SK-N-SH (cell line): ENCODE data around the gene TPCN2. TPM values are rescaled to one million over a fixed set of nuclear protein-coding genes. Genes with fewer than 3 reads are reported as not detected.

Experiments used
- CTCF ChIA-PET: fragments of 300-600, 350-600 bp; formaldehyde crosslinking; extraction: SDS; loops from one replicate; lab custom pipeline; 2021; lab: Yijun Ruan, JAX
- POLR2A ChIA-PET: fragments of 350-600 bp; sonication (Branson Sonifier 250); formaldehyde crosslinking; extraction: SDS; loops from one replicate; lab custom pipeline; 2020; ENCODE audit warnings: antibody characterized with exemption, inconsistent platforms; lab: Yijun Ruan, JAX
- DNase-seq: peaks from one replicate; pipeline ENCODE4 v3.0.0; 2012
- H2AFZ ChIP-seq: fragments of 200-600 bp; sonication (generic); 2 replicates; pipeline ENCODE4 v1.8.1; 2016; ENCODE audit warnings: antibody characterized with exemption, mild to moderate bottlenecking, low read depth
- H3F3A ChIP-seq: fragments of 200-600 bp; sonication (generic); replicated peaks from 2 replicates; pipeline ENCODE3; 2016; ENCODE audit warnings: antibody characterized with exemption, mild to moderate bottlenecking; ENCODE audit not compliant: insufficient read depth
- H3K27ac ChIP-seq, 2 experiments: fragments of 200-500 bp in 1 of 2; fragments of 200-600 bp in 1 of 2; sonication (Bioruptor generic) in 1 of 2; sonication (generic), shearing (Covaris generic) in 1 of 2; 2 replicates each; pipeline versions ENCODE4 v1.5.1 to v1.6.1; 2014 to 2016; ENCODE audit warnings: low read depth in 2 of 2, inconsistent platforms in 1 of 2, low read length in 1 of 2, mild to moderate bottlenecking in 1 of 2, mixed read lengths in 1 of 2
- H3K27me3 ChIP-seq: fragments of 200-600 bp; sonication (generic), shearing (Covaris generic); 2 replicates; pipeline ENCODE4 v1.6.1; 2016; ENCODE audit warnings: mixed run types; ENCODE audit not compliant: insufficient read depth
- H3K36me3 ChIP-seq, 2 experiments: fragments of 200-500 bp in 1 of 2; fragments of 200-600 bp in 1 of 2; sonication (Bioruptor generic) in 1 of 2; sonication (generic) in 1 of 2; replicated peaks in 1 of 2; 2 replicates each; pipeline versions ENCODE3 to v1.5.1; 2014 to 2016; ENCODE audit warnings: low read length in 1 of 2, mild to moderate bottlenecking in 1 of 2; ENCODE audit not compliant: insufficient read depth in 2 of 2, control insufficient read depth in 1 of 2
- H3K4me1 ChIP-seq, 2 experiments: fragments of 200-500 bp in 1 of 2; fragments of 200-600 bp in 1 of 2; sonication (Bioruptor generic) in 1 of 2; sonication (generic), shearing (Covaris generic) in 1 of 2; 2 replicates each; pipeline versions ENCODE4 v1.5.1 to v1.6.1; 2014 to 2016; ENCODE audit warnings: low read depth in 1 of 2, low read length in 1 of 2, mixed run types in 1 of 2; ENCODE audit not compliant: insufficient read depth in 2 of 2, control insufficient read depth in 1 of 2
- H3K4me2 ChIP-seq: fragments of 200-600 bp; sonication (generic), shearing (Covaris generic); 2 replicates; pipeline ENCODE4 v1.6.1; 2017; ENCODE audit warnings: mixed run types
- H3K4me3 ChIP-seq, 2 experiments: fragments of 200-500 bp in 1 of 2; fragments of 200-600 bp in 1 of 2; sonication (Bioruptor generic) in 1 of 2; sonication (generic), shearing (Covaris generic) in 1 of 2; 2 replicates each; pipeline versions ENCODE4 v1.5.1 to v1.8.1; 2014 to 2016; ENCODE audit warnings: low read depth in 2 of 2, inconsistent platforms in 1 of 2, low read length in 1 of 2, mild to moderate bottlenecking in 1 of 2, mixed read lengths in 1 of 2, moderate library complexity in 1 of 2
- H3K79me2 ChIP-seq: fragments of 200-600 bp; sonication (generic); 2 replicates; pipeline ENCODE4 v1.8.1; 2017; ENCODE audit warnings: mild to moderate bottlenecking; ENCODE audit not compliant: insufficient read depth
- H3K9ac ChIP-seq: fragments of 200-600 bp; sonication (generic); 2 replicates; pipeline ENCODE4 v1.6.1; 2017; ENCODE audit warnings: mixed run types
- H3K9me2 ChIP-seq: fragments of 200-600 bp; sonication (generic); 2 replicates; pipeline ENCODE4 v1.6.1; 2017; ENCODE audit warnings: mixed run types
- H3K9me3 ChIP-seq: fragments of 200-600 bp; sonication (generic); 2 replicates; pipeline ENCODE4 v1.6.1; 2017; ENCODE audit warnings: mixed run types, mild to moderate bottlenecking, moderate library complexity
- H4K20me1 ChIP-seq: fragments of 200-600 bp; sonication (generic); 2 replicates; pipeline ENCODE4 v1.6.1; 2017; ENCODE audit warnings: mild to moderate bottlenecking, mixed run types; ENCODE audit not compliant: insufficient read depth
- CTCF ChIP-seq: fragments of 200-600 bp; sonication (generic); IDR thresholded peaks from 2 replicates; pipeline ENCODE4 v1.6.1; 2017; ENCODE audit warnings: antibody characterized with exemption, mild to moderate bottlenecking, moderate library complexity
- FOXM1 ChIP-seq: IDR thresholded peaks from 2 replicates; pipeline ENCODE4 v1.4.0; 2012; ENCODE audit warnings: low read depth, mild to moderate bottlenecking
- IRF3 ChIP-seq: fragments of 150-350 bp; IDR thresholded peaks from 2 replicates; pipeline ENCODE4 v1.6.1; 2016; ENCODE audit warnings: mild to moderate bottlenecking, low read depth, low read length
- MAX ChIP-seq: IDR thresholded peaks from 2 replicates; pipeline ENCODE4 v1.4.0; 2012; ENCODE audit warnings: low read depth
- MXI1 ChIP-seq: IDR thresholded peaks from 2 replicates; pipeline ENCODE4 v1.6.1; 2012; ENCODE audit warnings: mild to moderate bottlenecking, low read depth, low read length, improper control_type of control experiment
- NFIC ChIP-seq: IDR thresholded peaks from 2 replicates; pipeline ENCODE4 v1.4.0; 2012; ENCODE audit warnings: borderline replicate concordance
- NRF1 ChIP-seq: IDR thresholded peaks from 2 replicates; pipeline ENCODE4 v1.6.1; 2012; ENCODE audit warnings: low read depth, mild to moderate bottlenecking, low read length
- POLR2AphosphoS5 ChIP-seq: IDR thresholded peaks from 2 replicates; pipeline ENCODE4 v1.6.1; 2012; ENCODE audit warnings: low read depth, low read length
- SIN3A ChIP-seq: IDR thresholded peaks from 2 replicates; pipeline ENCODE4 v1.6.1; 2012; ENCODE audit warnings: low read depth, mild to moderate bottlenecking, low read length, moderate library complexity, borderline replicate concordance
- SMC3 ChIP-seq: IDR thresholded peaks from 2 replicates; pipeline ENCODE4 v1.6.1; 2012; ENCODE audit warnings: low read depth, low read length, improper control_type of control experiment
- TAF1 ChIP-seq: IDR thresholded peaks from 2 replicates; pipeline ENCODE4 v1.6.1; 2012; ENCODE audit warnings: low read depth, mild to moderate bottlenecking, low read length, moderate library complexity, borderline replicate concordance
- TCF12 ChIP-seq: IDR thresholded peaks from 2 replicates; pipeline ENCODE4 v1.4.0; 2012
- TEAD4 ChIP-seq: IDR thresholded peaks from 2 replicates; pipeline ENCODE4 v1.4.0; 2012; ENCODE audit warnings: mild to moderate bottlenecking, borderline replicate concordance; ENCODE audit not compliant: insufficient read depth
- USF1 ChIP-seq: IDR thresholded peaks from 2 replicates; pipeline ENCODE4 v1.4.0; 2012; ENCODE audit warnings: low read depth, borderline replicate concordance
- USF2 ChIP-seq: fragments of 150-350 bp; IDR thresholded peaks from 2 replicates; pipeline ENCODE4 v1.6.1; 2017; ENCODE audit warnings: antibody characterized with exemption, low read length, low read depth, borderline replicate concordance
- YY1 ChIP-seq: IDR thresholded peaks from 2 replicates; pipeline ENCODE4 v1.4.0; 2012; ENCODE audit warnings: low read depth, mild to moderate bottlenecking
- WGBS: methylation state at CpG from one replicate; pipeline ENCODE4 v1.1.6; 2017; ENCODE audit warnings: low lambda C conversion rate; 5-methylcytosine and 5-hydroxymethylcytosine counted together
- polyA plus RNA-seq, 3 experiments: library from polyadenylated mRNA; depleted of rRNA; stranded (reverse); fragments of >200 nt; gene quantifications; 2 replicates each; pipeline ENCODE4 v1.2.3, GENCODE V29; 2012

The TPCN2 gene
- polyA plus RNA-seq, 1 of the 3 experiments (the other 2 are of a cell fraction): 8.7 TPM

GRCh38 chr11:69093106-69093505 lies 44.4 kb downstream of the TPCN2 start:
- ChIA-PET CTCF (interaction anchor here (1.7 kb wide), 1 partner anchor 577 kb away, joined by 6 read pairs; no protein-coding TSS in a partner anchor), POLR2A (no interaction called here)
- TF ChIP-seq MAX (no peak), POLR2AphosphoS5 (no peak), MXI1 (no peak), SMC3 (no peak), TAF1 (no peak), USF1 (no peak), NFIC (no peak), TEAD4 (no peak), YY1 (no peak), IRF3 (no peak), USF2 (no peak), FOXM1 (no peak), NRF1 (no peak), SIN3A (no peak), CTCF (no peak), TCF12 (no peak)
- no peak overlapping the region for H3K4me2 ChIP-seq
- no peaks in the 10 kb centered on the region for H3K9me3 ChIP-seq
- peaks cover 3% of the 10 kb centered on the region for H4K20me1 ChIP-seq
- no peaks in the 10 kb centered on the region for H3K9me2 ChIP-seq
- no peak for DNase-seq
- H3K9ac ChIP-seq: no peak overlapping the region
- H3K27me3 ChIP-seq: no peaks in the 10 kb centered on the region
- peaks cover 7 to 13% of the 10 kb centered on the region in 2 experiments; a peak in 3 of 4 replicates for H3K4me1 ChIP-seq
- peaks cover 6% of the 10 kb centered on the region for H3F3A ChIP-seq
- H3K27ac ChIP-seq: no peak overlapping the region
- peaks cover 2 to 12% of the 10 kb centered on the region in 2 experiments for H3K36me3 ChIP-seq
- H2AFZ ChIP-seq: no peak overlapping the region
- WGBS: 89% methylated on average over 10 of the region's 10 CpGs
- H3K79me2 ChIP-seq: no peaks in the 10 kb centered on the region
- H3K4me3 ChIP-seq: no peak overlapping the region
